ENCODE data around the gene SIRPG.

DNA sequence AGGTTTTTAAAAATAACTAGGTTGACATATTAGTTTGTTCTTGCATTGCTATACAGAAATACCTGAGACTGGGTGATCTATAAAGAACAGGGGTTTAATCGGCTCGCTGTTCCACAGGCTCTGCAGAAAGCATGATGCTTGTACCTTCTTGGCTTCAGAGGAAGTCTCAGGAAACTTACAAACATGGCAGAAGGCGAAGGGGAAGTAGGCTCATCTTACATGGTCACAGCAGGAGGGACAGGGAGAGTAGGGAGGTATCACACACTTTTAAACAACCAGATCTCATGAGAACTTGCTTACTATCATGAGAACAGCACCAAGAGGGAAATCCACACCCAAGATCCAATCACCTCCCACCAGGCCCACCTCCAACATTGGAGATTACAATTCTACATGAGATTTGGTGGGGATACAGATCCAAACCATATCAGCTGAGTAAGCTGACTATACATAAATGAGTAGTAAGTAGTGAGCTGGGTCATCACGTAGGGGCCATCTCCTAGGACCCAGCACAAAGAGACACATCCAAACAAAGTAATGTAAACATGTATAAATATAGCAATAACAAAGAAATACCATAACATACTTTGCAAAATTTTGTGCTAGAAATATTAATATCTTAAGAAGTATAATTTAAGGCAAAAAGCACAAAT, 31.4 kb upstream of the SIRPG start:
- TF ChIP-seq POLR2A (IDR thresholded peaks at IDR 0.05): no peak
- TF ChIP-seq, protein P1, sequence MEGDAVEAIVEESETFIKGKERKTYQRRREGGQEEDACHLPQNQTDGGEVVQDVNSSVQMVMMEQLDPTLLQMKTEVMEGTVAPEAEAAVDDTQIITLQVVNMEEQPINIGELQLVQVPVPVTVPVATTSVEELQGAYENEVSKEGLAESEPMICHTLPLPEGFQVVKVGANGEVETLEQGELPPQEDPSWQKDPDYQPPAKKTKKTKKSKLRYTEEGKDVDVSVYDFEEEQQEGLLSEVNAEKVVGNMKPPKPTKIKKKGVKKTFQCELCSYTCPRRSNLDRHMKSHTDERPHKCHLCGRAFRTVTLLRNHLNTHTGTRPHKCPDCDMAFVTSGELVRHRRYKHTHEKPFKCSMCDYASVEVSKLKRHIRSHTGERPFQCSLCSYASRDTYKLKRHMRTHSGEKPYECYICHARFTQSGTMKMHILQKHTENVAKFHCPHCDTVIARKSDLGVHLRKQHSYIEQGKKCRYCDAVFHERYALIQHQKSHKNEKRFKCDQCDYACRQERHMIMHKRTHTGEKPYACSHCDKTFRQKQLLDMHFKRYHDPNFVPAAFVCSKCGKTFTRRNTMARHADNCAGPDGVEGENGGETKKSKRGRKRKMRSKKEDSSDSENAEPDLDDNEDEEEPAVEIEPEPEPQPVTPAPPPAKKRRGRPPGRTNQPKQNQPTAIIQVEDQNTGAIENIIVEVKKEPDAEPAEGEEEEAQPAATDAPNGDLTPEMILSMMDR (IDR thresholded peaks at IDR 0.05): no peak

Data from gastroesophageal sphincter (tissue), 3 donors.